HepG2 (cell line): ENCODE measurements around the gene STH. TPM values are rescaled to one million over a fixed set of nuclear protein-coding genes. Genes with fewer than 3 reads are reported as not detected.

Experiments used
- ARNTL ChIP-seq: sonication (generic); formaldehyde crosslinking; IDR thresholded peaks from 2 replicates; pipeline ENCODE4 v1.4.0; 2020; ENCODE audit warnings: mild to moderate bottlenecking, missing genetic modification reagents
- ASH2L ChIP-seq: fragments of 300-600, 200-600 bp; sonication (generic); IDR thresholded peaks from 2 replicates; pipeline ENCODE4 v1.7.0; 2017; ENCODE audit warnings: low read depth, mild to moderate bottlenecking, moderate library complexity, mixed read lengths, low read length; ENCODE audit not compliant: insufficient read length
- E2F1 ChIP-seq: sonication (generic); formaldehyde crosslinking; IDR thresholded peaks from 2 replicates; pipeline ENCODE4 v1.5.0; 2020; ENCODE audit warnings: missing genetic modification reagents
- KDM4B ChIP-seq: sonication (generic); formaldehyde crosslinking; IDR thresholded peaks from 2 replicates; pipeline ENCODE4 v1.4.0; 2020; ENCODE audit warnings: missing genetic modification reagents
- PHF21A ChIP-seq: sonication (generic); formaldehyde crosslinking; IDR thresholded peaks from 2 replicates; pipeline ENCODE4 v1.5.0; 2020; ENCODE audit warnings: mild to moderate bottlenecking, missing genetic modification reagents
- SUZ12 ChIP-seq: fragments of 150-350 bp; IDR thresholded peaks from 2 replicates; pipeline ENCODE4 v1.6.1; 2014; ENCODE audit warnings: low read depth, low read length
- TEAD3 ChIP-seq: optimal IDR thresholded peaks from 2 replicates; pipeline ENCODE3; 2016; ENCODE audit warnings: borderline replicate concordance
- ZC3H4 ChIP-seq: sonication (generic); formaldehyde crosslinking; IDR thresholded peaks from 2 replicates; pipeline ENCODE4 v1.4.0; 2020; ENCODE audit warnings: missing genetic modification reagents, borderline replicate concordance
- ZFP36L2 ChIP-seq: sonication (generic); formaldehyde crosslinking; IDR thresholded peaks from 2 replicates; pipeline ENCODE4 v1.4.0; 2020; ENCODE audit warnings: missing genetic modification reagents
- ZNF124 ChIP-seq: sonication (generic); formaldehyde crosslinking; IDR thresholded peaks from 2 replicates; pipeline ENCODE4 v1.4.0; 2020; ENCODE audit warnings: missing genetic modification reagents
- ZNF160 ChIP-seq: sonication (generic); formaldehyde crosslinking; IDR thresholded peaks from 2 replicates; pipeline ENCODE4 v1.8.0; 2022; ENCODE audit warnings: mild to moderate bottlenecking, inconsistent platforms, missing genetic modification reagents
- ZNF263 ChIP-seq: sonication (generic); formaldehyde crosslinking; IDR thresholded peaks from 2 replicates; pipeline ENCODE4 v1.4.0; 2020; ENCODE audit warnings: missing genetic modification reagents
- ZNF44 ChIP-seq: sonication (generic); formaldehyde crosslinking; IDR thresholded peaks from 2 replicates; pipeline ENCODE4 v1.5.1; 2020; ENCODE audit warnings: mild to moderate bottlenecking, missing genetic modification reagents
- ZNF557 ChIP-seq: sonication (generic); formaldehyde crosslinking; IDR thresholded peaks from 2 replicates; pipeline ENCODE4 v1.4.0; 2020; ENCODE audit warnings: missing genetic modification reagents
- ZNF558 ChIP-seq: sonication (generic); formaldehyde crosslinking; IDR thresholded peaks from 2 replicates; pipeline ENCODE4 v1.9.0; 2022; ENCODE audit warnings: mild to moderate bottlenecking, missing genetic modification reagents, borderline replicate concordance
- ZNF784 ChIP-seq: sonication (generic); formaldehyde crosslinking; IDR thresholded peaks from 2 replicates; pipeline ENCODE4 v1.5.1; 2020; ENCODE audit warnings: missing genetic modification reagents, mild to moderate bottlenecking, borderline replicate concordance
- ZNF891 ChIP-seq: sonication (generic); formaldehyde crosslinking; IDR thresholded peaks from 2 replicates; pipeline ENCODE4 v1.5.0; 2020; ENCODE audit warnings: mild to moderate bottlenecking, missing genetic modification reagents
- polyA plus RNA-seq, 8 experiments: library from polyadenylated mRNA; depleted of rRNA in 3 of 8; stranded (reverse) in 7 of 8; unstranded in 1 of 8; fragments of >200 nt; fragmentation: Illumina TruSeq in 4 of 8; extraction: Trizol in 4 of 8; gene quantifications; 2 replicates each; pipeline versions ENCODE4 v1.2.1 to v1.2.3, GENCODE V29; 2011 to 2016; ENCODE audit warnings: low read depth in 4 of 8, missing spikeins in 1 of 8, mixed read lengths in 1 of 8; ENCODE audit not compliant: insufficient read depth in 1 of 8
- total RNA-seq, 5 experiments: library from RNA; depleted of rRNA; stranded (reverse); fragments of >200 nt; fragmentation: Illumina TruSeq; extraction: Trizol; gene quantifications; 2 replicates each; pipeline ENCODE4 v1.2.3, GENCODE V29; 2016; ENCODE audit warnings: low read depth in 1 of 5
- TF ChIP-seq, protein P1 (sequence below): IDR thresholded peaks from 2 replicates; pipeline ENCODE4 v1.4.0; 2020; ENCODE audit warnings: mild to moderate bottlenecking, missing genetic modification reagents
- TF ChIP-seq, protein P2 (sequence below): sonication (generic); formaldehyde crosslinking; conservative IDR thresholded peaks from 2 replicates; pipeline ENCODE4 v1.4.0; 2020; ENCODE audit warnings: missing genetic modification reagents
- TF ChIP-seq, protein P3 (sequence below): sonication (generic); formaldehyde crosslinking; IDR thresholded peaks from 2 replicates; pipeline ENCODE4 v1.5.0; 2020; ENCODE audit warnings: missing genetic modification reagents
- TF ChIP-seq, protein P4 (sequence below): sonication (generic); IDR thresholded peaks from 2 replicates; pipeline ENCODE4 v1.6.1; 2016; ENCODE audit warnings: low read depth, borderline replicate concordance

Gene STH
- total and polyA plus RNA-seq, 2 of the 13 experiments (the other 11 are each of a cell fraction or from before 2014, with no cell fraction given), result not detected

DNA sequence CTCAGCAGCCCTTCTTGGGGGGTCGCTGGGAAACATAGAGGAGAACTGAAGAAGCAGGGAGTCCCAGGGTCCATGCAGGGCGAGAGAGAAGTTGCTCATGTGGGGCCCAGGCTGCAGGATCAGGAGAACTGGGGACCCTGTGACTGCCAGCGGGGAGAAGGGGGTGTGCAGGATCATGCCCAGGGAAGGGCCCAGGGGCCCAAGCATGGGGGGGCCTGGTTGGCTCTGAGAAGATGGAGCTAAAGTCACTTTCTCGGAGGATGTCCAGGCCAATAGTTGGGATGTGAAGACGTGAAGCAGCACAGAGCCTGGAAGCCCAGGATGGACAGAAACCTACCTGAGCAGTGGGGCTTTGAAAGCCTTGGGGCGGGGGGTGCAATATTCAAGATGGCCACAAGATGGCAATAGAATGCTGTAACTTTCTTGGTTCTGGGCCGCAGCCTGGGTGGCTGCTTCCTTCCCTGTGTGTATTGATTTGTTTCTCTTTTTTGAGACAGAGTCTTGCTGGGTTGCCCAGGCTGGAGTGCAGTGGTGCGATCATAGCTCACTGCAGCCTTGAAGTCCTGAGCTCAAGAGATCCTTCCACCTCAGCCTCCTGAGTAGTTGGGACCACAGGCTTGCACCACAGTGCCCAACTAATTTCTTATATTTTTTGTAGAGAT is 3.4 kb downstream of the STH start (continued):
- TF ChIP-seq ZNF784 (CRISPR knock-in tag) (peak; percentile 49; the same call in 1 of the 2 replicates), PHF21A (CRISPR knock-in tag) (no peak), ZC3H4 (CRISPR knock-in tag) (no peak), ZNF124 (CRISPR knock-in tag) (peak; percentile 82; the same call in 1 of the 2 replicates), ZNF263 (CRISPR knock-in tag) (no peak), ASH2L (no peak), SUZ12 (no peak), ARNTL (no peak), ZNF891 (peak; percentile 67; the same call in 1 of the 2 replicates), ZNF558 (CRISPR knock-in tag) (no peak), ZFP36L2 (CRISPR knock-in tag) (no peak), ZNF557 (CRISPR knock-in tag) (no peak), KDM4B (CRISPR knock-in tag) (peak; percentile 57; the same call in 1 of the 2 replicates), ZNF160 (peak; percentile 51; the same call in 1 of the 2 replicates), E2F1 (CRISPR knock-in tag) (no peak), TEAD3 (CRISPR knock-in tag) (peak; percentile 51), ZNF44 (CRISPR knock-in tag) (no peak)
- TF ChIP-seq, protein P1, sequence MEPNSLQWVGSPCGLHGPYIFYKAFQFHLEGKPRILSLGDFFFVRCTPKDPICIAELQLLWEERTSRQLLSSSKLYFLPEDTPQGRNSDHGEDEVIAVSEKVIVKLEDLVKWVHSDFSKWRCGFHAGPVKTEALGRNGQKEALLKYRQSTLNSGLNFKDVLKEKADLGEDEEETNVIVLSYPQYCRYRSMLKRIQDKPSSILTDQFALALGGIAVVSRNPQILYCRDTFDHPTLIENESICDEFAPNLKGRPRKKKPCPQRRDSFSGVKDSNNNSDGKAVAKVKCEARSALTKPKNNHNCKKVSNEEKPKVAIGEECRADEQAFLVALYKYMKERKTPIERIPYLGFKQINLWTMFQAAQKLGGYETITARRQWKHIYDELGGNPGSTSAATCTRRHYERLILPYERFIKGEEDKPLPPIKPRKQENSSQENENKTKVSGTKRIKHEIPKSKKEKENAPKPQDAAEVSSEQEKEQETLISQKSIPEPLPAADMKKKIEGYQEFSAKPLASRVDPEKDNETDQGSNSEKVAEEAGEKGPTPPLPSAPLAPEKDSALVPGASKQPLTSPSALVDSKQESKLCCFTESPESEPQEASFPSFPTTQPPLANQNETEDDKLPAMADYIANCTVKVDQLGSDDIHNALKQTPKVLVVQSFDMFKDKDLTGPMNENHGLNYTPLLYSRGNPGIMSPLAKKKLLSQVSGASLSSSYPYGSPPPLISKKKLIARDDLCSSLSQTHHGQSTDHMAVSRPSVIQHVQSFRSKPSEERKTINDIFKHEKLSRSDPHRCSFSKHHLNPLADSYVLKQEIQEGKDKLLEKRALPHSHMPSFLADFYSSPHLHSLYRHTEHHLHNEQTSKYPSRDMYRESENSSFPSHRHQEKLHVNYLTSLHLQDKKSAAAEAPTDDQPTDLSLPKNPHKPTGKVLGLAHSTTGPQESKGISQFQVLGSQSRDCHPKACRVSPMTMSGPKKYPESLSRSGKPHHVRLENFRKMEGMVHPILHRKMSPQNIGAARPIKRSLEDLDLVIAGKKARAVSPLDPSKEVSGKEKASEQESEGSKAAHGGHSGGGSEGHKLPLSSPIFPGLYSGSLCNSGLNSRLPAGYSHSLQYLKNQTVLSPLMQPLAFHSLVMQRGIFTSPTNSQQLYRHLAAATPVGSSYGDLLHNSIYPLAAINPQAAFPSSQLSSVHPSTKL (CRISPR knock-in tag), result peak; percentile 32
- TF ChIP-seq, protein P2, sequence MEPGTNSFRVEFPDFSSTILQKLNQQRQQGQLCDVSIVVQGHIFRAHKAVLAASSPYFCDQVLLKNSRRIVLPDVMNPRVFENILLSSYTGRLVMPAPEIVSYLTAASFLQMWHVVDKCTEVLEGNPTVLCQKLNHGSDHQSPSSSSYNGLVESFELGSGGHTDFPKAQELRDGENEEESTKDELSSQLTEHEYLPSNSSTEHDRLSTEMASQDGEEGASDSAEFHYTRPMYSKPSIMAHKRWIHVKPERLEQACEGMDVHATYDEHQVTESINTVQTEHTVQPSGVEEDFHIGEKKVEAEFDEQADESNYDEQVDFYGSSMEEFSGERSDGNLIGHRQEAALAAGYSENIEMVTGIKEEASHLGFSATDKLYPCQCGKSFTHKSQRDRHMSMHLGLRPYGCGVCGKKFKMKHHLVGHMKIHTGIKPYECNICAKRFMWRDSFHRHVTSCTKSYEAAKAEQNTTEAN (CRISPR knock-in tag), result no peak
- TF ChIP-seq, protein P3, sequence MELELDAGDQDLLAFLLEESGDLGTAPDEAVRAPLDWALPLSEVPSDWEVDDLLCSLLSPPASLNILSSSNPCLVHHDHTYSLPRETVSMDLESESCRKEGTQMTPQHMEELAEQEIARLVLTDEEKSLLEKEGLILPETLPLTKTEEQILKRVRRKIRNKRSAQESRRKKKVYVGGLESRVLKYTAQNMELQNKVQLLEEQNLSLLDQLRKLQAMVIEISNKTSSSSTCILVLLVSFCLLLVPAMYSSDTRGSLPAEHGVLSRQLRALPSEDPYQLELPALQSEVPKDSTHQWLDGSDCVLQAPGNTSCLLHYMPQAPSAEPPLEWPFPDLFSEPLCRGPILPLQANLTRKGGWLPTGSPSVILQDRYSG (CRISPR knock-in tag), result no peak
- TF ChIP-seq, protein P4, sequence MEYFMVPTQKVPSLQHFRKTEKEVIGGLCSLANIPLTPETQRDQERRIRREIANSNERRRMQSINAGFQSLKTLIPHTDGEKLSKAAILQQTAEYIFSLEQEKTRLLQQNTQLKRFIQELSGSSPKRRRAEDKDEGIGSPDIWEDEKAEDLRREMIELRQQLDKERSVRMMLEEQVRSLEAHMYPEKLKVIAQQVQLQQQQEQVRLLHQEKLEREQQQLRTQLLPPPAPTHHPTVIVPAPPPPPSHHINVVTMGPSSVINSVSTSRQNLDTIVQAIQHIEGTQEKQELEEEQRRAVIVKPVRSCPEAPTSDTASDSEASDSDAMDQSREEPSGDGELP, result no peak; the same call in 1 of the 2 replicates
